KOPT-K1 (cell line): ENCODE results near the gene KIF5C.

Experiments used
- H3K27ac ChIP-seq: fragments of 200-600 bp; sonication (generic); 2 replicates; pipeline ENCODE4 v1.5.1; 2016; ENCODE audit warnings: antibody characterized with exemption, mild to moderate bottlenecking, low read depth, low read length; ENCODE audit not compliant: poor library complexity, severe bottlenecking
- H3K36me3 ChIP-seq: fragments of 200-600 bp; sonication (generic); 2 replicates; pipeline ENCODE4 v1.5.1; 2017; ENCODE audit warnings: antibody characterized with exemption, mild to moderate bottlenecking, low read length, moderate library complexity; ENCODE audit not compliant: insufficient read depth
- H3K9me3 ChIP-seq: fragments of 200-600 bp; sonication (generic); 2 replicates; pipeline ENCODE4 v1.5.1; 2017; ENCODE audit warnings: antibody characterized with exemption, low read length, mild to moderate bottlenecking; ENCODE audit not compliant: insufficient read depth, poor library complexity, severe bottlenecking

KIF5C gene

DNA sequence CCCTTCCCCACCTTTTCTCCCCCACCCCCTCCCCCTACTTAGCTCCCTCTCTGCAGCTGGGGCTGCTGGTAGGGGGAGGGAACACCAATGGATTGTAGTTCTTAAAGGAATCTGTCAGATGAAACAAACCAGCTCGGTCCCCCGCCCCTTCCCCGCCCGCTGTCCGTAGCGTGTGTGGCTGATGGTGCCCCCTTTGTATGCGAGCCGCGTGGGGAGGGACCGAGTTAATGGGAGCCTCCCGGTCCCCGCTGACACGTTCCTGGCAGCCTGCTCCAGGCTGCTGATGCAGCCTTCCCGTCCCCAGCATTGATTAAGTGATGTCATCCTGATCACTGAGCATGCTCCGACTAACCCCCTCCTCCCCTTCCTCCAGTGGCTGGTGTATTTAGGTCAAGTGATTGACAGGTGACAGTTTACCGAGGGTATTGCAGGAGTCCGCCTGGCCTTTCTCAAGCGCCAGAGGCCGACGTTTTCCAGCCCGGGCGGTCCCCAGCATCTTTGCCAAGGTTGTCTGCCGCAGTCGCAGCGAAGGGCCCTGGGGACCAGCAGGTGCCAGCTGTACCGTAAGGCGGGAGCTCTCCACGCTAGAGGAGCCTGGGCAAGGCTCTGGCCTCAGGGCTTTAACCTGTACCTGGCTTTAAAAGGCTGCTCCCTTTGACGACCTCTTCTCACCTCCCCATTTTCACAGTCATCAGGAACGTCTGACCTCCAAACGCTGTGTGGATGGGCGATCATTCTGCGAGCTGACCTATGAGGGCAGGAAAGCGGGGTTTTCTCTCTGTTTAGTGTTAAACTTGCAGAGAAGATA lies 1.8 kb downstream of the KIF5C start:
- H3K27ac ChIP-seq = no peak overlapping the region
- H3K9me3 ChIP-seq = peaks cover 11% of the 10 kb centered on the region
- no peaks in the 10 kb centered on the region for H3K36me3 ChIP-seq

DNA sequence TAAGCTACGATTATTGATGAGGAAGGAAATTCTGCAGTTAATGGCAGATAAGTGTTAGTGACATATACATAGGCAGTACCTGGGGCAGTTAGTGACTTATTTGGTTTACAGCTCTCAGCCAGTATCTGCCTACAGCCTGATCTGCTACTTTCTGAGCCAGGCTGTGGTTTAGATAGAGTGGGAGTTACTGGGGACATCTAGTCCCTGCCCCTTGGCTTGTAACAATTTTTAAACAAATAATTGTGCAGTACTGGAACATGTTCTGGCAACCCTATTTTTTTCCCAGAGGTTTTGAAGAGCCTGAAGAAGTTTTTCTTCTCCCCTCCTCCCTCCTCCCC lies 2.3 kb downstream of the KIF5C start:
- Histone ChIP-seq H3K9me3 (peaks cover 11% of the 10 kb centered on the region), H3K27ac (no peak overlapping the region), H3K36me3 (no peaks in the 10 kb centered on the region)

DNA sequence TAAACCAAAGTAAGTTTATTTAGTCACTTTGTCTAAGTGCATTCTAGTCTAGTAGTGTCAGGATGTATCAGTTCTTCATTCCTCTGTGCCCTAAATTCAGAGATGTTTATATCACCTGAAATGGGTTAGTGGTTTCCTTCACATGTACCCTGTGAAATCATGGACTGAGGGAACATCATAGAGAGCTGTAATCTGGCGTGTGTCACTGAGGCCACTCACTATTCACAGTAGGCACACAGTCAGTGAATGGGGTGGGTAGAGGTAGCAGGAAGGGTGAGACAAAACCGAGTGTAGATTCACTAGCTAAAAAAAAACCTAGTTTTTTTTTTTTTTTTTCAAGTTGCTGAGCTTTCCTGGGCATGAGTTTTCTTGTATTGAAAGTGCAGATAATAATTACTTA lies 5.6 kb downstream of the KIF5C start:
- Histone ChIP-seq H3K36me3 (no peaks in the 10 kb centered on the region), H3K27ac (no peak overlapping the region)

DNA sequence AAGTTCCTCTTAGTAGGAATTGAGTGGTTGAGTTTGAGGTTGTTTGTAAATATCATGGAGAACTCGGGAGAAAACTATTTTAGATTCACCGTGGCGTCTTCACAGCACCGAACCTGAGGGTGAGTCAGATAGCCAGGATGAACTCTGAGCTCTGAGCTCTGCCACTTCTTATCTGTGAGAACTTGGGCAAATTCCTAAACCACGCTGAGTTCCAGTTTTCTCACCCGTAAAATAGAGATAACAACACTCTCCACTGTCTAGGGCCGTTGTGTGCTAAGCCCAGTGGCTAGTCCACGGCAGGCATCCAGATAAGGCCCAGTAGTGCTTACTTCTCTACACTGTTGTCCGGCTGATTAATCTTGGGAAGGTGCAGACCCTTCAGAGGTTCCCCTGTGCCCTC lies 7.0 kb downstream of the KIF5C start:
- no peaks in the 10 kb centered on the region for H3K36me3 ChIP-seq

More for the DNA sequence above, 5.6 kb downstream of the KIF5C start:
- H3K9me3 ChIP-seq = peaks cover 11% of the 10 kb centered on the region

DNA sequence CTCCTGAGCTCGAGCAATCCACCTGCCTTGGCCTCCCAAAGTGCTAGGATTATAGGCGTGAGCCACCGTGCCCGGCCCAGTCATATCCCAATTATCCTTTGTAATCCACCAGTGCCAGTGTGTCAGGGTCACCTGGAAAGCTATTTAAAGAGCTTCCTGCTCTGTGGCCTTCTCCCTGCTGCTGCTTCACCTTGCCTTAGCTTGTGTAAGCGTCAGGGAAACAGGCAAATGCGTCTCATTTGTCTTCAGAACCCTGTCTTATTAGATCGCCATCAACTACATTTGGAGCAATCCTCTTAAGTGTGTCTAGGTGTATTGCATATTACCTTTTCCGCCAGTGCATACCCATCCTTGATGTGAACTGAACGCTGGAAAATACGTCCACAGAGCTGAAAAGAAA lies 10.2 kb downstream of the KIF5C start:
- Histone ChIP-seq H3K36me3 (no peaks in the 10 kb centered on the region), H3K27ac (no peak overlapping the region), H3K9me3 (peaks cover 9% of the 10 kb centered on the region)

More for the DNA sequence above, 7.0 kb downstream of the KIF5C start:
- Histone ChIP-seq H3K27ac (no peak overlapping the region), H3K9me3 (peaks cover 15% of the 10 kb centered on the region)

DNA sequence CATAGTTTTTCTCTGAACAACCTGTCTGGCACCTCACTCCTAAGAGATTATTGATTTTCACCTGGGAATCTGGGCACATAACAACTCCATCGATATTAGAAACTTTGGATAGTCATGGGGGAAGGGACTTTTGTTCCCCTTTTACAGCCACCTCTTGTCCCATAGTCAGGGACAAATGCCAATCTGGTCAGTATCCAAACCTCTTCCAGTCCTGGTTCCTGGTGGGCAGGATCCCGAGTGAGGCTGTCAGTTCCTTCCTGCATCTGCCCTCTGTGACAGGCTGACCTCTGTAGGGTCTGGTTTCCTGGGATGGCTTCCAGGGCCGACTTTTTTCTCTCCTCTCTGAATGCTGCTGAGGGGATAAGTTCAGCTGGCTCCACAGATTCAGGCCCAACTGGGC lies 11.0 kb downstream of the KIF5C start:
- no peak overlapping the region for H3K27ac ChIP-seq
- peaks cover 4% of the 10 kb centered on the region for H3K9me3 ChIP-seq
- no peaks in the 10 kb centered on the region for H3K36me3 ChIP-seq

DNA sequence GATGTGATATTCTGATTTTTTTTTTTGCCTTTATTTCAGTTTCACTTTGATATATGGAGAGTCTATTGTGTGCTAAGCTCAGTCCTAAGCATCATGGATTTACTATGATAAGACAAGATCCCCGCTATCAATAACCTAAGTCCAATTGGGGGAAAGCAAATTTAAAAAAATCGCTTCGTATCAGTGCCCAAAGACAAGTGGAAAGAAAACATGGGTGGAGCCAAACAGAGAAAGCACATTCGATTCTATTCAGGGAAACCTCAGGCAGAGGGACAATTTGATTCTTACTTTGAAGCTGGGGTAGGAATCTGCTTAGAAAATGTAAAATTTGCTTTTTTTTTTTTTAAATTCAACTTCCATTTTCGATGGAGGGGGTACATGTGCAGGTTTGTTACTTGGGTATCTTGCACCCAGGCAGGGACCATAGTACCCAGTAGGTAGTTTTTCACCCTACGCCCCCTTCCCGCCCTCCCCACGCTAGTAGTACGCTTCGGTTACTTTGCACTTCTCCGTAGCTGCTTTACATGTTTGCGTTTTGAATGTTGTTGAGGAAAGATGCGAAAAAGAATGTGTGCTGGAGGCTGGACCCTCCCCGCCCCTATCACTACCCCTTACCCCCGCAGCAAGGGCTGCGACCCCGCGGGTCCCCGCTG lies 12.4 kb downstream of the KIF5C start:
- Histone ChIP-seq H3K9me3 (peaks cover 8% of the 10 kb centered on the region), H3K36me3 (no peaks in the 10 kb centered on the region), H3K27ac (no peak overlapping the region)

DNA sequence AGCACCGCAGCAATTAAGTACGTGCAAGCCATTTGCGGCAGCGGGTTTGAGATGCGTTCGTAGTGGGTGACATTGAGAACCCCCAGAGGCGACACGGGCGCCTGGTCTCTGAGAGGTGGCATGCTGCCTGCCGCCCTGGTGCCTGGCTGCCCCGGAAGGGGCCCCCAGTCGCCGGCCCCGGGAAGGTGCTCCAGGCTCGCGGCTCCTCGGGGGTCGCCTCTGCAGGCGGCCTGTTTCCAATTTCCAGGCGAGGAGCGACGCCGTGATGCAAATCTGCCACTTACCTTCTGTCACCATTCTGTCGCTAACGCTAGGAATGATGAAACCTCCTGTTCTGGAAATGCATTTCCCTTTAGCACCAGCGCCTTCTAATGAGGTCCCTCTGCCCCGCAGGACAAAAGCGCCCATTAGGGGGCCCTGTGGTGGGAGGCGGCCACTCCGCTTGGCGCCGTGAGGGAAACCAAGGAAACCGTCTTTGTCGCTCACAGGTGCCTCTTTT lies 13.0 kb downstream of the KIF5C start:
- Histone ChIP-seq H3K27ac (no peak overlapping the region), H3K9me3 (peaks cover 12% of the 10 kb centered on the region), H3K36me3 (no peaks in the 10 kb centered on the region)

DNA sequence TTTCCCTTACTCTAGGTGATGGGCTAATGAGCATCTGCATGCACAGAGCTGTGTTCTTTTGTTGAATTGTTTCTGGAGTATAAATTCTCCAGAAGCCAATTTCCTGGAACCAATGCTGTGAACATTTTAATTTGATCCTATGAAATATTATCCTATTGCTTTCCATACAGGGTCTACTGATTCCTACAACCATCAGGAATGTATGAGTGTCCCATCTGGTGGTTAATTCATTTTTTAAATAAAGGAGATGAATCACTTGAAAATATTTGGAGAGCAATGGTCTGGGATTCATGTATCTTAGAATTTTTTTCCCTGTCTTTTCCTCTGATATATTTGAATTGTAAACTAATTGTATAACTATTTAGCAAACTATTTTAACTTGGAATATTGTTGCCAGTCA lies 14.0 kb downstream of the KIF5C start:
- Histone ChIP-seq H3K9me3 (peaks cover 21% of the 10 kb centered on the region), H3K36me3 (no peaks in the 10 kb centered on the region), H3K27ac (no peak overlapping the region)

DNA sequence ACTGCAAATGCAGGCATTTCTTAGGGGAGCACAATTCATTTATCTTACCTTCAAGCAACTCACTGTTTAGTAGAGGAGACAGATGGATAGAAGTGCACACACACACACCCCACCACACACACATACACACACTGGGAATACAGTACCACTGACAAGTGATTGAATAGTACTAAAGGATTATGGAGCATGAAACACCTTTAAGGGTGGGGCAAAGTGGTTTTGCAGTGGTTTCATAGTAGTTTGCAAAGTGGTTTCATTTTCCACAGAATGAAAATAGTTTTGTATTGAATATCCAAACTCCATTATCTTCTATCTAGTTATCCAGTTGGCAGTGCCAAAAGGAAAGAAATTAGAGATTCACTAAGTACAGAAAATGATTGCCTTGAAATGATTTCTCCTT lies 18.9 kb downstream of the KIF5C start:
- Histone ChIP-seq H3K27ac (no peak overlapping the region), H3K36me3 (no peaks in the 10 kb centered on the region), H3K9me3 (peaks cover 18% of the 10 kb centered on the region)

DNA sequence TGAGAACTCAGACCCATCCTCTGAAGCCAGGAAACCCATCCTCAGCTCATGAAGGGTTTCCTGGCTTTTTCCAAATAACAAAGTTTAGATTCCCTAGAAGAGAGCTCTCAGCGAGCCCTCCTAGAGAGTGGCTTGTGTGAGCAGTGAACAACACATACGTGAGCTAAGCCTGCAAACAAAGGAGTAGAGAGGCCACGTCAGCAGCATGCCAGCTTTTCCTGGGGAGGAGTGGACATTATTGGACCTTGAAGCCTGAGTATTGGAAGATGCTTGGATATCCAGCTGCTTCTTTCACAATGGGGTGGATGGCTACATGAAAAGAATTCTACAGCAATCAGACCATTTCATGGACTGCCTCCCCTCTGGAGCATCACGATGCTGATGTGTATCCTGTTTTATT lies 21.1 kb downstream of the KIF5C start:
- peaks cover 18% of the 10 kb centered on the region for H3K9me3 ChIP-seq
- H3K27ac ChIP-seq = no peak overlapping the region
- H3K36me3 ChIP-seq = no peaks in the 10 kb centered on the region

DNA sequence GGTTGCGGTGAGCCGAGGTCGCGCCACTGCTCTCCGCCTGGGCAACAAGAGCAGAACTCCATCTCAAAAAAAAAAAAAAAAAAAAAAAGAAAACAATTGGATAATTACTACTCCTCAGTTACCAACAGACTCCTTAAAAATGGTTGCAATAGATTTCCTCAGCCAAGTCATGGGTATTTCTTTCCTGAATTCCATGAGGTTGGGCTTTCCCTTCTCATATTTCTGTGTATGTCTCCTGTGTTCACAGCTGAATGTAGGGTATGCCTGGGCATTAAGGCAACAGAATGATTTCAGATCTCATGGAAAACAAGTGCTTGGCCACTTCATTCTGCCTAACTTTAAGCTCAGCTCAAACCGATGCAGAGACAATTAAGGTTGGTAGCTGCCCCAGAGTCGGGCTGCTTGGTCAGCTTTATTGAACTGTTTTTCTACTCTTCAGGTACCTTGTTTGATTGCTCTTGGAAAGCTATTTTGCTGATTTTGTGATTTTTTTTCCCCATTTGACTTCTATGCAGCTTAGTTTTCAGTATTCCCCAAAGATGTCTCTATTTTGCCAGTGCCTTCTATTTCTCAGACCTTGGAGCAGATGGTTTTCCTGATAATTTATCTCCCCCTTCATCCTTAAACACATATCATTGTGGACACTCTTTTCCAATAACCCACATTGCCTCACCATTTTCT lies 24.8 kb downstream of the KIF5C start:
- H3K27ac ChIP-seq = no peak overlapping the region
- H3K36me3 ChIP-seq = no peaks in the 10 kb centered on the region
- H3K9me3 ChIP-seq = no peaks in the 10 kb centered on the region

DNA sequence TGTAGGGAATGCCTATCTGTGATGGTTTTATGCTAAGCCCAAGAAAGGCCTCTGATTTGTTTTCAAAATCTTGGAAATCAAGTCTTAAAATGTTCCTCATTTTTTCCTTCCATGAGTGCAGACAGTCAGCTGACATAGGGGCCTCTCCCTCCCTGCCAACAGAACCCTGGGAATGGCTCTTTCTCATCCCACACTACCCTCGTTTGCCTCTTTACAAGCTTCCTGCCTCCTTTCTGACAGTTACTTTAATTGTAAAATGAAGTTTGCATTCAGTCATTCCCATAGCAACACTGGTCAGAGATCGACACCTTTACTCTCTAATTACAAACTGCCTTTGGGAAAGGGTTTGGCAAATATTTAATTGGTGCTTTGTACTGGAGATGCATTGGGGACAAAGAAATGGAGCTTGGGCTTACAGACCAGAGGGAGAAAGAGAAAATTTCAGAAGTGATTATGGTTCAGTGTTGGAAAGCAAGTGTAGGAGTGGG lies 25.4 kb downstream of the KIF5C start:
- Histone ChIP-seq H3K27ac (no peak overlapping the region), H3K9me3 (no peaks in the 10 kb centered on the region), H3K36me3 (no peaks in the 10 kb centered on the region)

DNA sequence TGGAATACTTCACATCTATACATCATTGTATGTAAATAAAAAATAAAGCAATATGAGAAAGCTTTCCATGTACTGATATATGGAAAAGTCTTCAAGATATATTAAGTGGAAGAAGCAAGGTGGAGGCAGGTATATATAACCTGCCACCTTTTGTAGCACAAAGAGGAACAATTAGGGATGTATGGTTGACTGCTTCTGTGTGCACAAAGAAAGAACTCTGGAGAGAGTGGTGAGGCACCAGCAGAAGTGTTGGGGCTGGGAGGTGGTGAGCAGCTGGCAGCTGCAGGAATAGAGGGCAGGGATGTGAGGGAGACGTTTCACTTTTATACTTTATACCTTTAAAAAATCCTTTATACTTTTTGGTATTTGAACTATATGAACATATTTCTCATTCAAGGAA lies 26.1 kb downstream of the KIF5C start:
- no peak overlapping the region for H3K27ac ChIP-seq
- H3K36me3 ChIP-seq = no peaks in the 10 kb centered on the region
- H3K9me3 ChIP-seq = no peaks in the 10 kb centered on the region

DNA sequence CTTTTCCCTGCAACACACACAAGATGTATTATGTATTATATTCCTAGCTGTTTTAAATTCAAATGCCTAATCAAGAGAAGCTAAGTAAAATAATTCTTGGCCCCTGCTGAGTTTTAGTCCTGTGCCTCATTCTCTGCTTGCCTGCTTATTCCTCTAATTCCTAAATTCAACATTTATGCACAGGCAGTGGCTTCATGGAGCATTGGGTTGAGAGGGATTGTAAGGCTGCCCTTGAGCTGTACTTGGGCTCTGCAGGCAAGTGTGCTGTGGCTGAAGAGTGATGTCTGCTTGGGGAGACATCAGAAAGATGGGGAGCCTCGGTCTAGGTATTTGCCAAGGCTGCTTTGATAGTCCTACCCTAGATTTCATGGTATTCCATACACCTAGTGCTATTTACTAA lies 27.8 kb downstream of the KIF5C start:
- H3K27ac ChIP-seq = no peak overlapping the region
- H3K9me3 ChIP-seq = no peaks in the 10 kb centered on the region
- no peaks in the 10 kb centered on the region for H3K36me3 ChIP-seq
